H1 (cell line): Measurements from ENCODE around the gene MYRIP.

Experiments used
- GTF2F1 ChIP-seq: IDR thresholded peaks from 2 replicates; pipeline ENCODE4 v1.6.1; 2012; ENCODE audit warnings: low read depth, low read length, improper control_type of control experiment, borderline replicate concordance
- POLR2A ChIP-seq, 2 experiments: IDR thresholded peaks; 1 replicate in 1 of 2; 2 replicates in 1 of 2; pipeline ENCODE4 v1.6.1; 2011; ENCODE audit warnings: low read depth in 2 of 2, low read length in 2 of 2, mild to moderate bottlenecking in 2 of 2; ENCODE audit errors: control extremely low read depth in 1 of 2
- TAF7 ChIP-seq: optimal IDR thresholded peaks from 2 replicates; pipeline ENCODE3; 2011; ENCODE audit warnings: low read depth, mild to moderate bottlenecking, inconsistent platforms, low read length, moderate library complexity, borderline replicate concordance
- TCF12 ChIP-seq: IDR thresholded peaks from 2 replicates; pipeline ENCODE4 v1.6.1; 2011; ENCODE audit warnings: low read depth, mild to moderate bottlenecking, low read length
- YY1 ChIP-seq: IDR thresholded peaks from 2 replicates; pipeline ENCODE4 v1.6.1; 2011; ENCODE audit warnings: low read depth, mild to moderate bottlenecking, low read length
- TF ChIP-seq, protein P1 (sequence below): IDR thresholded peaks from 2 replicates; pipeline ENCODE4 v1.6.1; 2012; ENCODE audit warnings: inconsistent platforms
- TF ChIP-seq, protein P2 (sequence below): IDR thresholded peaks from 2 replicates; pipeline ENCODE4 v1.6.1; 2012; ENCODE audit warnings: low read length, inconsistent platforms
- TF ChIP-seq, protein P3 (sequence below), 3 experiments: IDR thresholded peaks; 1 replicate in 2 of 3; 2 replicates in 1 of 3; pipeline versions ENCODE4 v1.5.1 to v1.6.1; 2011; ENCODE audit warnings: low read length in 3 of 3, mild to moderate bottlenecking in 3 of 3, inconsistent platforms in 2 of 3, low read depth in 1 of 3, moderate library complexity in 1 of 3; ENCODE audit not compliant: insufficient read depth in 1 of 3; ENCODE audit errors: control extremely low read depth in 1 of 3

DNA sequence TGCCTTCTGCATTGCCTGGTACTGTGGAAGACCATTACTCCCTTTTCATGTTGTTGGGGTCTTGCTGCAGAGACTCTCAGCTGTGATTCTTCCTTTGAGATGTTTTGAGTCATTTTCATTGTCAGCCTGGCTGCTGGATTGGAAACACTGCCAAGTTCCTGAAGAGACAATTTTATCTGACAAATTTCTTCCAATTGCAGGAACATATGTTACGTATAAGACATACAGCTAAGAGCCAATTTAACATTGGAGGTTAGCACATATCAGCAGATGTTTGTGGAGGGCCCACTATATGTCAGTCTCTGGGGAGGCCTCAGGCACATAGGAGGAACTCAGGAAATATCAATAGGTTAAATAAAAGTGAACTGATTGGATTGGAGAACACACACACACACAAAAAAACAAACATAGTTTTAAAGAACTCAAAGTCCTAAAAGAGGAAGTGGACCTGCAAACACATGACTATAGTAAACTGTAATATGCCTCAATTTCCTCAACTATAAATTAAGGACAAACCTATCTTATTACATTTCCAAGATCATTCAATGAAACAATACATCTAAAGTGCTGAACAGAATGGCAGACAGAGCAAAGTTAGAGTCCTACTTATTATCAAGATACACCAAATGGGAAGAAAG is 172.3 kb downstream of the MYRIP start:
- TF ChIP-seq, protein P1, sequence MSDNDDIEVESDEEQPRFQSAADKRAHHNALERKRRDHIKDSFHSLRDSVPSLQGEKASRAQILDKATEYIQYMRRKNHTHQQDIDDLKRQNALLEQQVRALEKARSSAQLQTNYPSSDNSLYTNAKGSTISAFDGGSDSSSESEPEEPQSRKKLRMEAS, result no peak
- TF ChIP-seq GTF2F1, result no peak
- TF ChIP-seq, protein P2, sequence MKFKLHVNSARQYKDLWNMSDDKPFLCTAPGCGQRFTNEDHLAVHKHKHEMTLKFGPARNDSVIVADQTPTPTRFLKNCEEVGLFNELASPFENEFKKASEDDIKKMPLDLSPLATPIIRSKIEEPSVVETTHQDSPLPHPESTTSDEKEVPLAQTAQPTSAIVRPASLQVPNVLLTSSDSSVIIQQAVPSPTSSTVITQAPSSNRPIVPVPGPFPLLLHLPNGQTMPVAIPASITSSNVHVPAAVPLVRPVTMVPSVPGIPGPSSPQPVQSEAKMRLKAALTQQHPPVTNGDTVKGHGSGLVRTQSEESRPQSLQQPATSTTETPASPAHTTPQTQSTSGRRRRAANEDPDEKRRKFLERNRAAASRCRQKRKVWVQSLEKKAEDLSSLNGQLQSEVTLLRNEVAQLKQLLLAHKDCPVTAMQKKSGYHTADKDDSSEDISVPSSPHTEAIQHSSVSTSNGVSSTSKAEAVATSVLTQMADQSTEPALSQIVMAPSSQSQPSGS, result no peak
- no peak for TF ChIP-seq YY1
- no peak for TF ChIP-seq TAF7
- TF ChIP-seq TCF12, result no peak
- TF ChIP-seq, protein P3, sequence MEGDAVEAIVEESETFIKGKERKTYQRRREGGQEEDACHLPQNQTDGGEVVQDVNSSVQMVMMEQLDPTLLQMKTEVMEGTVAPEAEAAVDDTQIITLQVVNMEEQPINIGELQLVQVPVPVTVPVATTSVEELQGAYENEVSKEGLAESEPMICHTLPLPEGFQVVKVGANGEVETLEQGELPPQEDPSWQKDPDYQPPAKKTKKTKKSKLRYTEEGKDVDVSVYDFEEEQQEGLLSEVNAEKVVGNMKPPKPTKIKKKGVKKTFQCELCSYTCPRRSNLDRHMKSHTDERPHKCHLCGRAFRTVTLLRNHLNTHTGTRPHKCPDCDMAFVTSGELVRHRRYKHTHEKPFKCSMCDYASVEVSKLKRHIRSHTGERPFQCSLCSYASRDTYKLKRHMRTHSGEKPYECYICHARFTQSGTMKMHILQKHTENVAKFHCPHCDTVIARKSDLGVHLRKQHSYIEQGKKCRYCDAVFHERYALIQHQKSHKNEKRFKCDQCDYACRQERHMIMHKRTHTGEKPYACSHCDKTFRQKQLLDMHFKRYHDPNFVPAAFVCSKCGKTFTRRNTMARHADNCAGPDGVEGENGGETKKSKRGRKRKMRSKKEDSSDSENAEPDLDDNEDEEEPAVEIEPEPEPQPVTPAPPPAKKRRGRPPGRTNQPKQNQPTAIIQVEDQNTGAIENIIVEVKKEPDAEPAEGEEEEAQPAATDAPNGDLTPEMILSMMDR (IDR thresholded peaks at IDR 0.05; ENCODE audit: control extremely low read depth in 1 of 3, insufficient read depth in 1 of 3, low read depth in 1 of 3, low read length in 3 of 3), result no peak
- no peak for TF ChIP-seq POLR2A (IDR thresholded peaks at IDR 0.05; ENCODE audit: control extremely low read depth in 1 of 2, low read depth in 2 of 2, low read length in 2 of 2)
